ENCODE data around the gene ARHGAP22. TPM values are rescaled to one million over a fixed set of nuclear protein-coding genes. Genes with fewer than 3 reads are reported as not detected.

The ARHGAP22 gene
- total RNA-seq, 1 experiment from 2014 or later, result 9.9 TPM

GRCh38 chr10:48504141-48504885 lies 100.6 kb downstream of the ARHGAP22 start:
- Histone ChIP-seq H3K36me3 (ENCODE audit: control insufficient read depth in 1 of 2, insufficient read depth in 2 of 2, low read length in 2 of 2) (no peaks in the 10 kb centered on the region), H3K9me2 (ENCODE audit: insufficient read depth) (no peaks in the 10 kb centered on the region), H4K20me1 (ENCODE audit: insufficient read depth) (no peaks in the 10 kb centered on the region), H3K27me3 (ENCODE audit: insufficient read depth, low read length) (no peaks in the 10 kb centered on the region), H3K79me2 (ENCODE audit: insufficient read depth, low read length) (no peaks in the 10 kb centered on the region), H3K4me2 (ENCODE audit: low read length) (no peak overlapping the region), H3K4me1 (ENCODE audit: control insufficient read depth in 1 of 2, insufficient read depth in 2 of 2, low read length in 2 of 2) (peaks cover 5 to 14% of the 10 kb centered on the region in 2 experiments; a peak in 3 of 4 replicates), H3K27ac (ENCODE audit: low read depth, low read length) (no peak overlapping the region), H3K4me3 (replicated peaks in 1 of 2; ENCODE audit: low read depth in 1 of 2, low read length in 2 of 2) (no peak overlapping the region), H3K9me3 (ENCODE audit: control insufficient read depth in 1 of 2, insufficient read depth in 1 of 2, low read depth in 1 of 2, low read length in 2 of 2) (no peaks in the 10 kb centered on the region), H3K9ac (ENCODE audit: low read length) (no peak overlapping the region), H2AFZ (ENCODE audit: low read depth, low read length, poor library complexity, severe bottlenecking) (no peak overlapping the region)
- intact Hi-C loops (cut with micrococcal nuclease), result no loop called here
- no TSS peak for BruUV-seq (replicated peaks)
- ChIA-PET RAD21 (ENCODE audit: low non-redundant PET in 1 of 2, low total read pairs in 2 of 2, uncharacterized antibody in 2 of 2, unreplicated experiment in 2 of 2) (no interaction called here), POLR2A (no interaction called here), CTCF (interaction anchor here (1.1 kb wide), 1 partner anchor 141 kb away, joined by 3 read pairs; no protein-coding TSS in a partner anchor)
- DNase-seq (ENCODE audit: low read depth, low spot score), result no peak
- ATAC-seq, result no peak
- TF ChIP-seq CEBPB (IDR thresholded peaks at IDR 0.05; ENCODE audit: low read depth) (no peak), RAD21 (IDR thresholded peaks at IDR 0.05; ENCODE audit: low read depth) (no peak), SRF (IDR thresholded peaks at IDR 0.05; ENCODE audit: low read depth) (no peak), EGR1 (IDR thresholded peaks at IDR 0.05; ENCODE audit: low read depth) (no peak)

- ATAC-seq, result no peak
- Histone ChIP-seq H3K4me1 (ENCODE audit: control insufficient read depth in 1 of 2, insufficient read depth in 2 of 2, low read length in 2 of 2) (peaks cover 2 to 5% of the 10 kb centered on the region in 2 experiments; a peak in 3 of 4 replicates), H3K36me3 (ENCODE audit: control insufficient read depth in 1 of 2, insufficient read depth in 2 of 2, low read length in 2 of 2) (no peaks in the 10 kb centered on the region), H3K9ac (ENCODE audit: low read length) (no peak overlapping the region), H3K27me3 (ENCODE audit: insufficient read depth, low read length) (no peaks in the 10 kb centered on the region), H3K79me2 (ENCODE audit: insufficient read depth, low read length) (no peaks in the 10 kb centered on the region), H3K4me3 (replicated peaks in 1 of 2; ENCODE audit: low read depth in 1 of 2, low read length in 2 of 2) (no peak overlapping the region), H3K4me2 (ENCODE audit: low read length) (no peak overlapping the region), H3K9me2 (ENCODE audit: insufficient read depth) (no peaks in the 10 kb centered on the region), H3K27ac (ENCODE audit: low read depth, low read length) (no peak overlapping the region), H3K9me3 (ENCODE audit: control insufficient read depth in 1 of 2, insufficient read depth in 1 of 2, low read depth in 1 of 2, low read length in 2 of 2) (no peaks in the 10 kb centered on the region), H2AFZ (ENCODE audit: low read depth, low read length, poor library complexity, severe bottlenecking) (no peak overlapping the region), H4K20me1 (ENCODE audit: insufficient read depth) (no peaks in the 10 kb centered on the region)
- CTCF ChIA-PET, result no interaction called here
- RAD21 ChIA-PET (ENCODE audit: low non-redundant PET in 1 of 2, low total read pairs in 2 of 2, uncharacterized antibody in 2 of 2, unreplicated experiment in 2 of 2), result no interaction called here
- no TSS peak for BruUV-seq (replicated peaks)
- no peak for TF ChIP-seq CEBPB (IDR thresholded peaks at IDR 0.05; ENCODE audit: low read depth)
- TF ChIP-seq MAX (IDR thresholded peaks at IDR 0.05), result no peak
- TF ChIP-seq TCF7L2 (IDR thresholded peaks at IDR 0.05; ENCODE audit: borderline replicate concordance, extremely low read depth, insufficient read depth, insufficient read length), result no peak
- no peak for TF ChIP-seq SIN3A (IDR thresholded peaks at IDR 0.05; ENCODE audit: low read depth)
- TF ChIP-seq EZH2 (IDR thresholded peaks at IDR 0.05), result no peak
- no peak for TF ChIP-seq FOSL1 (IDR thresholded peaks at IDR 0.05; ENCODE audit: low read depth)
- no peak for TF ChIP-seq JUND (IDR thresholded peaks at IDR 0.05)
- TF ChIP-seq SRF (IDR thresholded peaks at IDR 0.05; ENCODE audit: low read depth), result no peak
- no peak for TF ChIP-seq POLR2AphosphoS5 (IDR thresholded peaks at IDR 0.05; ENCODE audit: low read depth, low read length)
- no peak for TF ChIP-seq CBX3 (IDR thresholded peaks at IDR 0.05; ENCODE audit: low read depth)
- TF ChIP-seq SP1 (IDR thresholded peaks at IDR 0.05; ENCODE audit: low read depth), result no peak
- no peak for TF ChIP-seq ATF3 (IDR thresholded peaks at IDR 0.05)
- no peak for DNase-seq (ENCODE audit: low read depth, low spot score)
- intact Hi-C loops (cut with micrococcal nuclease), result no loop called here
- POLR2A ChIA-PET, result no interaction called here
Measured at GRCh38 chr10:48503293-48503911, 101.5 kb downstream of the ARHGAP22 start.

Measured in HCT116 (cell line).